Activated CD8-positive, alpha-beta memory T cell treated with anti-CD3 and anti-CD28 coated beads, Interleukin-2, amount 50 U/mL, for 1 hour (primary cell): ENCODE results near the gene TSEN34.
"Not testable (repeated sequence)": the region's sequence is repeated elsewhere in the genome, so short reads cannot be mapped to it uniquely, and the experiment has no call there.

ENCODE experiments used
- DNase-seq: peaks from one replicate; pipeline ENCODE4 v3.0.0-alpha.2; 2020; ENCODE audit errors: extremely low read depth

Gene TSEN34

DNA sequence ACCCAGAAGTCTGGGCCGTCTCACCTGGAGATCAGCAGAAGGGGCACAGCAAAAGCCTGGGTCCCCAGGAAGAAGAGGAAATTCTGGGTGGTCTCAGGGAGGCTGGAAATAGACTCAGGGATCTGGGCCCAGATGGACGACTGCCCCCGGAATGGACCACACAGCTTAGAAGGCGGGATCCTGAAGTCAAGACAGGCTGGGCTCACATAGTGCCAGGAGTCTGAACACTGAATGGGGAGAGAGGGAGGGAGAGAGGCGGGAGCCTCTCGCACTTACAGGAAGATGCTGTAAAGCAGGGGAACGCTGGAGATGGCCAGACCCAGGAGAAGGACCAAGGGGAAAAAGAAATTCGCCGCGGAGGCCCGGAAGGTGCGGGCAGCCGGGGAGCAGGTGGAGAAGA is 30.3 kb upstream of the TSEN34 start:
- no peak for DNase-seq

DNA sequence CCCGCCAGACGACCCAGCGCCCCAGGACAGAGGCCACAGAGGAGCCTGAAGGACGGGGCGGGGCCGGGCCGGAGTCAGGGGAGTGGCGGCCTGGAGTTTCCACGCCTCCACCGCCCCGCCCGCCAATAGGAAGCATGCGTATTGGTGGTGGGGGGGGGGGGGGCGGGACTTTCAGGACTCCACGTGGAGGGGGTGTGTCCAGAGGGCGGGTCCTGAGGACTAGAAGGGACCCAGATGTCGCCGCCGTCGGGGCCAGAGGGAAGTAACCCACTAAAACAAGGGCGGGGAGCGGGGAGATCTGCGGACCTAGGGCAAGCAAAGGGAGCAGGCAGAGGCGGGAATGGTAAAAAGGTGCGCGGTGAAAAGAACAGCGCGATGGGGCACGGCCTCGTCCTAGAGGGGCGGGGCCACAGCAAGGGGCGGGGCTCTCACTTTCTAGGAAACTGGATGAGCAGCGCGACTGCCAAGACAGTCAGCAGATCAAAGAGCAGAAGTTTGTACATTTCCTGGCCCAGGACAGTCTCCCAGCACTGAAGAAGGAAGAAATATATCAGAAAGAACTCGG is 28.8 kb upstream of the TSEN34 start:
- peak; percentile 59 for DNase-seq

DNA sequence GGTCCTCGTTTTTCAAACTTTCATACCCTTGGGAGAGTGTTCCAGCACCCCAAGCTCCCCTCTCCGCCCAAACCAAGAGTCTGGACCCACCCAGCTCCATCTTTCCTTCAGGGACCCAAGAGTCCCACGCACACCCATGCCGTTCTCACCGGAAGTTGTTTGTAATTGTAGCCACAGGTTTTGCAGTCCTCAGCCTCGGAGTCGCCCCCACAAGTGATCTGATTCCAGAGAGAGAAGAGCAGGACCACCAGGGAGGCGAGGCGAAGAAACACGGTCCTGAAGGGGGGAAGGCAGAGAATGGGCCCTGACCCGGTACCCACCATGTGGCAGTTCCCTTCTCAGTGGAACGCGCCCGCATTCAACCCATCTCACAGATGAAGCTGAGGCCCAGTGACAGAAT is 28.2 kb upstream of the TSEN34 start:
- no peak for DNase-seq

DNA sequence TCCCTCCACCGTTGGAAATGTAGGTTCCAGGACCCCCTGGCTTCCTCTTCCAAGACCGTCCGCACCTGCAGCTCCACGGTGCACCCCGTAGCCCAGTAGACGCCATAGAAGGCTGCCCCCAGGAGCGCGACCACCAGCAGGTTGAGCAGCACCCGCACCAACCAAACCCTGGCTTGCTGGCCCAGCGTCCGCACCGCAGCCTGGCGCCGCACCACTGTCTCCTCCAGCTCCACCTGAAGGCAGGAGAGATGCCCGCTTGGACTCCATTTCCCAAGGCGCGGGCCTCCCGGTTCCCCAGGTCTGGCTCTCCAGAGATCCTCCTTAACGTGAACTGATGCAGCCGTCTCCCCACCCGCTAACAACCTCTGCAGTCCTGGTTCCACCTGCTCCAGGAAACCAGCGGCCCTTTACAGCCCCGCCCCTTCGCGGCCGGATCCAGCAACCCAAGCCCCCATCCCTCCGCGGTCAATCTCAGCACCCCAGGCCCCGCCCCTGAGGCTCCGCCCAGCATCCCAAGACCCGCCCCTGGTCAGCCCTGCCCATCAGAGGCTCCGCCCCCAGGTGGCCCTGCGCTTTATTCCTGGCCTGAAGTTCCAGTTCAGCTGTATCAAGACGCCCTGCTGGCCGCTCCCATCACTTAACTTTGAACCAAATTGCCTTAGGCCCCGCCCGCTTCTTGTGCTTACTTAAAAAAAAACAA is 26.6 kb upstream of the TSEN34 start:
- DNase-seq: no peak

DNA sequence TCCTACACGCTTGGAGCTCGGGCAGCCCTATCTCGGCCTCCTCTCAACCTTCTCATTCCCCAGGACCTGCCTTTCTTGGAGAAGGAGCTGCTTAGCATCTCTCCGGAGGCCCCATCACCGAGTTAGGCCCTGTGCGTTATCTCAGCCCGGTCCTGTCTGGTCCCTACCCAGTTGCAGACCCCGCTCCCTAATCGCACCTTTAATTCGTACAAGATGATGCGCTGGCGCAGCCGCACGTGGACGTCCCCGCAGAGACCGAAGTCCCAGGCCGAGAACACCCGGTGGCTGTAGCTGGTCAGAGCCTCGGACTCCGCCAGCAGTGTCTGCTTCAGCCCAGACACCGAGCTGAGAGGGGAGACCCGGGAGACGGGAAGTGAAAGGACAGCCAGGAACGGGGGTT is 25.9 kb upstream of the TSEN34 start:
- DNase-seq: no peak

DNA sequence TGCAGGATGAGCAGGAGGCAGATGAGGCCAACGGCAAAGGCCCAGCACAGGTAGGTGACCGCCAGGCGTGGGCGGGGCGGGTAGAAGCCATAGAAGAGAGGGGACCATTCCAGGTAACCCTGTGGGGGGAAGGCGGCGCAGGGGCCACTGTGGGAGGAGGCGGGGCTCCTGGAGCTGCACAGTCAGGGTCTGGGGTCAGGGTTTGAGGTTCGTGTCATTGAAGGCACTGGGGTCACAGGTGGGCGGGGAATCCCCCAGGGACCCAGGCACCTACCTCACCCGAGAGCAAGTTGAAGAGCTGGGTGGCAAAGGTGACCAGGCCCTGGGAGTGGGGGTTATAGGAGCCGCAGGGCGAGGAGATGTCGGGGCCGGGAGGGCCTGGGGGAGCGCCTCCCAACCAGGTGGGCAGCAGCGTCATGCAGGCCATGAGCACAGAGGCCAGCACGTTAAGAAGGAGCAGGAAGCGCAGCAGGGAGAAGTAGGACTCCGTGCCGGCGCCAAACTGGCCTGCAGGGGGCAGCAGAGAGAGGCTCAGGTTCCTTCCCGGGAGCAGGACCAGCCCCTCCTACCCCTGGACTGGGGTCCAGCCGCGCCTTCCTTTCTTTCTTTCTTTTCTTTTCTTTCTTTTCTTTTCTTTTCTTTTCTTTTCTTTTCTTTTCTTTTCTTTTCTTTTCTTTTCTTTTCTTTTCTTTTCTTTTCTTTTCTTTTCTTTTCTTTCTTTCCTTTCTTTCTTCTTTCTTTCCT is 22.8 kb upstream of the TSEN34 start:
- DNase-seq: peak; percentile 66

DNA sequence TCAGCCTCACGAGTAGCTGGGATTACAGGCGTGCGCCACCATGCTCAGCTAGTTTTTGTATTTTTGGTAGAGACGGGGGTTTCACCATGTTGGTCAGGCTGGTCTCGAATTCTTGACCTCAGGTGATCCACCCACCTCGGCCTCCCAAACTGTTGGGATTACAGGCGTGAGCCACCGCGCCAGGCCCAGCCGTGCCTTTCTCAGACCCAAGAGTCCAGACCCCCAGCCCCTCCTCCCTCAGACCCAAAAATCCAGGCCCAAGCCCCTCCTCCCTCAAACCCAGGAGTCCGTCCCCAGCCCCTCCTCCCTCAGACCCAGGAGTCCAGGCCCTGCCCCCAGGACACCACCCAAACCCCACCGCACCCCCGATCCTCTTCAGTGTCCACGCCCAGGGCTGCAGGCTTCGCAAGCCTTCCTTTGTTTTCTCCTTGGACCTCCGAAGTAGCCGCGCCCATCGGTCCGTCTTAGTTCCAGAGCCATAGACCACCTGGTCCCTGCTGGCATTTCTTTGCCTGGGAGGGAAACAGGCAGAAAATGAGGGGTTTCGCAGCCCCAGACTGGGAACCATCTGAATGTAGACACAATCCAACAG is 21.9 kb upstream of the TSEN34 start:
- no peak for DNase-seq

DNA sequence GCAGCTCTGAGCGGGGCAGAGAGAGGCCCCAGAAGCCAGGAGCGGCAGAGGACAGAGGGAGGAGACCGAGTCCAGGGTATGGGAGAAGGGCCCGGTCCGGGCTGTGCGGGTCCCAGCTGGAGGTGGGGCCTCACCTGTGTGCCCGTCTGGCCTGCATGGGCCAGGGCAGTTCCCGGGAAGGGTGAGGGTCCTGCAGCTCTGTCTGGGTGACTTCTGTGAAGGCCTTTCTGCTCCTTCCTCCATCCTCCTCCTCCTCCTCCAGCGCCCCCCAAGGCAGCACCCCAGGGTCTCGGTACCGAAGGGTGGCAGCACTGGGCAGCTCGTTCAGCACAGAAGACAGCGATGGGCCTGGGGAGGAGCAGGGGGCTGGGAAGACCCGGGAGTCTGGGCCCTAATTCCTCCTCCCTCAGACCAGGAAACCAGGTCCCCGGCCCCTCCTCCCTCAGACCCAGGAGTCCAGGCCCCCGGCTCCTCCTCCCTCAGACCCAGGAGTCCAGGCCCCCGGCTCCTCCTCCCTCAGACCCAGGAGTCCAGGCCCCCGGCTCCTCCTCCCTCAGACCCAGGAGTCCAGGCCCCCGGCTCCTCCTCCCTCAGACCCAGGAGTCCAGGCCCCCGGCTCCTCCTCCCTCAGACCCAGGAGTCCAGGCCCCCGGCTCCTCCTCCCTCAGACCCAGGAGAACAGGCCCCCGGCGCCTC is 19.2 kb upstream of the TSEN34 start:
- DNase-seq: not testable (repeated sequence)

DNA sequence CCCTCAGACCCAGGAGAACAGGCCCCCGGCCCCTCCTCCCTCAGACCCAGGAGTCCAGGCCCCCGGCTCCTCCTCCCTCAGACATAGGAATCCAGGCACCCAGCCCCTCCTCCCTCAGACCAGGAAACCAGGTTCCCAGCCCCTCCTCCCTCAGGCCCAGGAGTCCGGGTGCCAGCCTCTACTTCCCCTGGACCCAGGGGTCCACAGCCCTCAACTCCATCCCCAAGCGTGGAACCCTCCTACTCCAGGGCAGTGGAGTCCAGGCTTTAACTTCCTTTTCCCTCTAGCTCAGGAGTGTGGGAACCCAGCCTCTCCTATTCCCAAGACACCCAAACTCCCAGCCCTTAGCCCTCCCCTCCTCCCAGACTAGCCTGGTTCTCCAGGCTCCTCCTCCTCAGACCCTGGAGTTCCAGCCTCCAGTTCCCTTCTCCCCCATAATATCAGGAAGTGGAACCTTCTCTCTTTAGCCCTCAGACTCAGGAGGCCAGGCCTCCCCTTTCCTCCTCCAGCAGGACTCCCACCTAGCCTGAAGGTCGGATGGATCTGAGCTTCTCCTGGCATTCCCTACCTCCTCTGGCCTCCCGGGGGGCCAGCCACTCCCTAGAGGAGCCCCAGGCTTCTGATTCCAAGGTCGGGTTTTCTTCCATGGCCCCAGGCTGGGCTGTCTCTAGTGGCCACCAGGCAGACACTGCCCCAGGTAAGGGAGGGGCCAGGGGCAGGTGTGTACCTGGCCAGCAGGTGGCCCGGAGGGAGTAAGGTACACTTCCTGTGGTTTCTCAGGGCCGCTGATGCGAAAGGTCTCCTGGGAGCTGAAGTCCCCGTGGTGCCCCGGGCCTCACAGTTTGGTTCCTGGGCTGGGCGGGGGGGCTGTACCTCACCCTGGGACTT is 18.4 kb upstream of the TSEN34 start, which contains the start of gene TMC4:
TMC4 (minus strand) TSS at position 690 of the 888 bp plus-strand sequence; CDS start at position 647, 43 bp downstream.
- no peak for DNase-seq

DNA sequence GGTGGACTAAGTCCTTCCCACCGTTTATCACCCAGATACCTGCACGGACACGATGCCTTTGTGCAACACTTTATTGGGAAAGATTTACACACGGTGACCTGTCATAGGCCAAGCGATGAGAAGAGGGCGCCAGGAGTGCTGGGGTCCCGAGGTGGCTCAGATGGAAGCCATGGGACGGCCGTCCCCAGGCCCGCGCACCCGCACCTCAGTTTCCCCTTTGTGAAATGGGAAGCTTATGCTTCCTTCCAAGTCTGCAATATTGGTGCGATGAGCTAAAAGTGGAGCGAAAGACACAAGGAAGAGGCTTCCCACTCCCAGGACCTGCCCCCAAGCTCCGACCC is 17.8 kb upstream of the TSEN34 start:
- no peak for DNase-seq

DNA sequence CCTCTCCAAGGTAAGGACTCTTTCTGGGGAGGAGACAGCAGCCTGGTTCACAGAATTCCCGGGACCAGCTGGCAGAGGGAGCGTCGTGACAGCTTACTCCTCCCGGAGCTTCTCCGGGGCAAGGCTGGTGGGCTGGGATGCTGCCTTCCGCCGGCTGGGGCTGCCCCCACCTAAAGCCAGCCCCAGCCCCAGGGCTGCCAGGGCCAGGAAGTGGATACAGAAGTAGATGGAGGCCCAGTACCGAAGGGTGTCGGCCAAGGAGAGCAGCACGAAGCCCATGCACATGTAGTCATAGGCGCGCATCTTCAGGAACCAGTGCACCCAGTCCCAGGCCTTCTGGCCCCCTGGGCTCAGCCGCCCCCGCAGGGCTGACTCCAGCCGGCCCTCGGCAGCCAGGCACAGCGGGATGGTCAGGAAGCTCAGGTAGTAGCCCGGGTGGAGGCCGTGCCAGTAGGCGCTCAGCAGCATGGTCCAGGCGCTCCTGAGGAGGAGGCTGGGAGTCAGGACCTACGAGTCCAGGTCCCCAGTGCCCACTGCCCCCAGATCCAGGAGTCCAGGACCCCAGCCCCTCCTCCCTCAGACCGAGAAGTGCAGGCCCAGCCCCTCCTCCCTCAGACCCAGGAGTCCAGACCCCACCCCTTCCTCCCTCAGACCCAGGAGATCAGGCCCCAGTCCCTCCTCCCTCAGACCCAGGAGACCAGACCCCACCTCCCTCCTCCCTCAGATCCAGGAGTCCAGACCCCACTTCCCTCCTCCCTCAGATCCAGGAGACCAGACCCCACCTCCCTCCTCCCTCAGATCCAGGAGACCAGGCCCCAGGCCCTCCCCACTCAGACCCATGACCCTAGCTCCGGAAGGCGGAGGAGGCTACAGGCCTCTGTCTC is 16.9 kb upstream of the TSEN34 start:
- no peak for DNase-seq

DNA sequence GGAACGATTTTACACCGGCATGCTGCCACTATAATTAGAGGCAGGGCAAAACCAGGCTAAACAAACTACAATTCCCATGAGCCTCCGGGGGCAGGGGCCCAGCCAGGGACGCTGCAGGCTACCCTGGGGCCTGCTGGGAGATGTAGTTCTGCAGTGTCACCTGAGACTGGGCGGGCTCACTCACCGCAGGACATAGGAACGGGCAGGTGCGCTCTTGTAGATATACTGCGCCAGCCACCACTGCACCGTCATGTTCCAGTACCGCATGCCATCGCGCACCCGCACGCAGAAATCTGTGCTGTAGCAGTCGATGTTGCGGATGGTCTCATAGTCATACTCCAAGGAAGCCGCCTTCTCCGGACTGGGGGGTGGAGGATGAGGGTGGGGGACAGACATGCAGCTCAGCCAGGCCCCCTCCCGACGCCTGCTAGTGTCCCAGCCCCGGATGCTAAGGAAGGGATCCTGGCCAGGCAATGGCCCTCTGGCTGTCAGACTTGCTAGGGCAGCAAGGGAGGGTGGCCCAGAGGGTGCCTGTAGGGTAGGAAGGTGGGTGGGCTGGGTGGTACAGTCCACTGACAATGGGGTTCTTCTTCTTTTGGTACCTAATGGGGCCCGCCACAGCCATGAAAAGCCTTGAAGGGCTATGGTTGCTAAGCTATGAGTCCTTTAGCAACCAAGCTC is 12.4 kb upstream of the TSEN34 start:
- no peak for DNase-seq

DNA sequence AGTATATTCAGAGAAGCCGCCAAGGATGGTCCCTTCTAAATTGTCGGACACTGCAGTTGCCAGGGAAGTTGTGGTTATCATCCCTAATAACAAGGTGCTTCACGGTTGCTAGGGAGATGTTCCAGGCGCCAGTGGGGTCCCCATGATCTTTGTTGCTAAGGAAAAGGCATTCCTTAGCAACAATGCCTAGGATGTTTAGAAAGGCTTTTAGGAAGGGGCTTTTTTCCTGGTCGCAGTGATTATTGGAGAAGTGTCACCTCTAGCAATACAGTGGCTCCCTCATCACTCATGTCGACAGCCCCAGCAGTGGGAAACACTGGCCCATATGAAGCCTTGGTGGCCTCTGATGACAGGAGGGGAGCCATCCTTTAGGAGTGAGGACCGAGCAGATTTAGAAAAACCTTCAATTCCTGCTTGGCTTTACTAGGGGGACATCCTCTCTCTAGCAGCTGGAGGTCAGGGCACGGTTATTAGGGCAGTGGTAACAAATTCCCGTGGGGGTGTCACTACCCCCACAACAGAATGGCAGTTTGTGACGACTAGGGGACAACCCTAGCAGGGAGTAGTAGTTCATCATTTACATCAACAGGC is 11.8 kb upstream of the TSEN34 start:
- no peak for DNase-seq

DNA sequence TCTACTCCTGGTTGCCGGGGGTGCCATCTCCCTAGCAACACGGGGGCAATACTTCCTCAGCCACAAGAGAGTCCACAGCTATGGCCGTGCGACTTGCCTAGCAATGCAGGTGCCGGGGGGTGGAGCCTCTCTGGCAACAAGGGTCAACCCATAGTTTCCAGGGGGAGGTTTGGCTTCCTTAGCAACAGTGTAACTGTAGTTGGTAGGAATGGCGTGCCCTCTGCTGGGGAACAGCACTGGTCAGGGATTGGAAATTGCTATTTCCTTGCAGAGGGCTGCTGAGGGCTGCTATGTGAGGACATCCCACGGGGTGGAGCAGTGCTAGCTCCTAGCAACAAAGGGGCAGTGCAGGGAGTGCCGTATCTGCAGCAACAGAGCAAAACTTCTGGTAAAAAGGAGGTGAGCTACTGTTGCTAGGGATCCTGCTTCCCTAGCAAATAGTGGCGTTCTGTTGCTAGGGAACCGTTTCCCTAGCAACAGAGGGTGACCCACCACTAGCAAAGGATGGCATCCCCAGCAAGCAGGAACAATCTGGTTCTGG is 11.1 kb upstream of the TSEN34 start:
- DNase-seq: no peak

DNA sequence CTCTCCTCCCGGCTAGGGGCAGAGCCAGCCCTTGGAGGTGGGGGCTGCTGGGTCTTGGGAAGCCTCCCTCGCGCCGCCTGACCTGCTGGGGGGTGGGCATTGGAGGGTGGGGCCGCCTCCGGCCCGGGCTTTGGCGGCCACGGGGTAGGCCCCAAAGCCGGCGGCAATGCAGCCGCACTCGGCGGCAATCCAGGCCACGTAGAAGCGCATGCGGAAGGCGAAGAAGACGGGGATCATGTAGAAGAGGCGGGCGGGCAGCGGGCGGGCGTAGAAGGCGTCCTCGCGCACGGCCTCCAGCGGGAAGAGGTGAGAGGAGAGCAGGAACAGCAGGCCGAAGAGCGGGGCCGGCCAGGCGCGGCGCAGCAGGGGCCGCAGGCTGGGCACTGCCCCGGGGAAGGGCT is 10.4 kb upstream of the TSEN34 start:
- DNase-seq: no peak

DNA sequence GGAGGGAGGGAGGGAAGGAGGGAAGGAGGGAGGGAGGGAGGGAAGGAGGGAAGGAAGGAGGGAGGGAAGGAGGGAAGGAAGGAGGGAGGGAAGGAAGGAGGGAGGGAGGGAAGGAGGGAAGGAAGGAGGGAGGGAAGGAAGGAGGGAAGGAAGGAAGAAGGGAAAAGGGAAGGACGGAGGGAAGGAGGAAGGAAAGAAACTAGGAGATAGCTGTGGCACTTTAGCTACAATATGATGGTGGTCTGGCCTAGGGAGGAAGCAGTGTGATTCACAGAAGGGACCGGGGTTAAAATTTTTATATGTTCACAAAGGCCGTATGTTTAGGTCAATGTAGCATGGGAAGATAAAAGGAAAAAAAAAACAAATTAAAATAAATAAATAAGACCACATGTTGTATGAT is 9.2 kb upstream of the TSEN34 start:
- DNase-seq: not testable (repeated sequence)

DNA sequence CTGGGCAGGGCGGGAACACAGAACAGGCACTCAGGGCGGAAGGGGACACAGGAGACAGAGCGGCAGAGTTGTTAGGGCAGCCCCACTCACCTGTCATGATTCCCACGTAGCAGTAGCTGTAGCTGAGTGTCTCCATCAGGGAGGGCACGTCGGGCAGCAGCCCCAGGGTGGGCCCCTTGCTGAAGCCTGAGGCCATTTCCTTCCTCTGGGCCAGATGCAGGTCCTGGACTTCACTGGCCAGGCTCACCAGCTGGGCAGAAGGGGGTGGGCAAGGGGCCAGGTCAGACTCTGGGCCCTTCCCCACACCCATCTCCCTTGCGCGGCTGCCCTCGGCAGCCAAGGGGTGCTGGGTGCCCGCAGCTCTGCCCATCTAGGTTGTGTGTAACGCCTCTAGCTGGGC is 7.7 kb upstream of the TSEN34 start:
- DNase-seq: no peak

DNA sequence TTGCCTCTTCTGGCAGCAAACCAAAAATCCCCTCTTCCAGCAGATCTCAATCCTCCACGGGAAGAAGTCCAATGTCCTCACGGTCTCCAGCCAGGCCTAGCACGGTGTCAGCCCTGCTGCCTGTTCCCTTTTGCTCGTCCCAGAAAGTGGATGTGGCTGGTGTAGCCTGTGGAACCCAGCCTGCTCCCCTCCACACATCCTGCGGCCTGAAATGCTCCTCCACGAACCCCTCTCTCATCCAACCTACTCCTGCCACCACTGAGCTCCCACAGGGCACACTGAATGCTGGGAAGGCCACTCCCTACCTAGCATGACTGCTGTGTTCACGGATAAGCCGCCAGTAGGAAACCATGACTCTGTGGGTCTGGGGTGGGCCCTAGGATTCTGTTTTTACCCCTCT is 4.8 kb upstream of the TSEN34 start:
- DNase-seq: no peak

DNA sequence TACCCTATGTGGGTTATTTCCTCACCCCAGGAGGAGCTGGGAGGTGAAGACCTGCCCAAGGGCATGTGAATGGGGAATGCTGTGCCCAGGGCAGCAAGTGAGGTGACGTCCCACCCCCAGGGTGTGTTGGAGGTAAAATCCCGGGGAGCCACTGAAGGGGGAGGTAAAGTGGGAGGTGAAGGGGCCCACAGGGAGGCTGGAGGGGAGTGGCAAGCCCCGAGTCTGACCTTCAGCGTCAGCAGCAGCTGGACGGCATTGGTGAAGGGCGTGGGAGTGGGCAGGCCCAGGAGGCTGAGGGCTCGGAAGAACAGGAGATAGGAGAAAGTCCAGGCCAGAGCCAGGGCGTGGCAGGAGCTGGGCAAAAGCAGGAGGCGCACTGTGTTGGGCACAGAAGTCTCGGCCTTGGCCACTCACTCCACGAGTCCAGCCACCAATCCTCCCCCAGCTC is 4.2 kb upstream of the TSEN34 start:
- DNase-seq: no peak
